ENCODE data around the gene MAP3K5.

MAP3K5 gene

GRCh38 chr6:136672144-136672543 lies 120.1 kb downstream of the MAP3K5 start:
- DNase-seq: no peak

DNA sequence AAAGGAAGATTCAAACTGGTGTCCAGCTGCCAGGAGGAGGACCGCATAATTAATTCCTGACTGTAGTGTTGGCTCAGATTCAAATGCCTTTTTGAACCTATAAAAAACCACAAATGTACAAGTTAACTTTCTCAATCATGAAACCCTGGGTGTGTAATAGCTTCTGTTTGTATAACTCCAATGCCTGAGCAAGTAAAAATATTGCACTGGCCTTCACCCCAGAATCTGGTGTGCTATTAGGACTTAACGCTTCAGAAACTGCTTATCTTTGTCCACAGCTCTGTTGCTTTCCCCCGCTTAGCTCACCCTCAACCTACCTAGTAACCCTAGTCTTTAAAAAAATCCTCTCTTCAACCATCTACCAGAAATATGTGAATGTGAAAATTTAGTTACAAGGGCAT lies 123.0 kb downstream of the MAP3K5 start:
- no peak for DNase-seq

DNA sequence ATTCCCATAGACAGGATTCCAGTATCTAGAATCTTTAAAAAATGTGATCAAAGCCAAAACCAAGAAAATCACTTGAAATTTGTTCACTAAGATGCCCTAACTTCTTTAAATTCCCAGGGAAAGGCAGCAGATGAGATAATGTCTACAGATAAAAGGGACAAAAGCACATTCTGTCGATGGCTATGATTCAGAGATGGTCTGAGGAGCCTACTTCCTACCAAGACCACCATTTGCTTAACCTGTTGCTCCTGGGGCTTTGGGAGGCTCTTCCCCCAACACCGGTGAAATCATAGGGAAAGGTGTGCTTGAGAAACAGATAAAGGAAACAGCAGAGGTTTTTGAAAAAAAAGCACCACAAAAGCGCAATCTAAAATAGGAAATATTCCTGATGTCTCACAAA lies 123.7 kb downstream of the MAP3K5 start:
- DNase-seq: no peak

GRCh38 chr6:136666041-136666440 lies 126.2 kb downstream of the MAP3K5 start:
- no peak for DNase-seq

DNA sequence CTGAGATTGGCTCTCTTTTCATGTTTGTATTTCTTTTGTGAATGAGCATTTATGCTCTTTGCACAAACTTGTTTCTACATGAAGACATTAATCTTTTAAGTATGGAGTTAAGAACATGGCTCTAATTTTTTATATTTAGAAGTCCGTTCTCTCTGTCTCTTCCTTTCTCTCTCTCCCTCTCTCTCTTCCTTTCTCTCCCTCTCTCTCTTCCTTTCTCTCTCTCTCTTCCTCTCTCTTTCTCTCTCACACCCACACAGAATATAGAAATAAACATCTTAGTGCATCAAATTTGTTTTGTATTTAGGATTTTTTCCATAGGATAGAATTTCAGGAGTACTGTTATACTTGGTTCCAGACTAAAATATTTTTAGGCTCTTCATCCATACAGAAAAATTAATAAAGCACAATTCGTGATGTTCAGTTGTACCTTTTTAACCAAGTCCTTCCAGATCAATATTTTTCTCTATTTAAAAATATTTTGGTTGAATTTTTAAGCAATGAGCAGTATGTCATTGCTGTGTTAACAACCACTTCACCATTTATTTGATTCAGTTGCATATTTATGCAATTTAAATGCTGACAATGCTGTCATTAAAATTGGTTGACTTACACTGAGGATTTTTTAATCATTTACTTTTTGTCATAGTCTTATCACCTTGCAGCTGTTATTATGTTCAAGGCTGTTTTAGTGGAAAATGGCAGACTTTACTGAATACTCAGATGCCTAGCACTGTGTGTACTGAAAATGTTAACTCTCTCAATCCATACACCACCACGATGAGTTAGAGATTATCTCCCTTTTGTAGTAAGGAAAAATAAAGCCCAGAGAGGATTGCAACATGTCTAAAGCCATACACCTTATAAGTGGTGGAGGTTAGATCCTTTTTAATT lies 129.7 kb downstream of the MAP3K5 start:
- no peak for DNase-seq

GRCh38 chr6:136660727-136661126 lies 131.6 kb downstream of the MAP3K5 start:
- DNase-seq: no peak

GRCh38 chr6:136659991-136660499 lies 132.2 kb downstream of the MAP3K5 start:
- no peak for DNase-seq

GRCh38 chr6:136658711-136659110 lies 133.6 kb downstream of the MAP3K5 start:
- DNase-seq: no peak

GRCh38 chr6:136657666-136658065 lies 134.6 kb downstream of the MAP3K5 start:
- DNase-seq: no peak

- no peak for DNase-seq
Measured at GRCh38 chr6:136656121-136656520, 136.2 kb downstream of the MAP3K5 start.

DNA sequence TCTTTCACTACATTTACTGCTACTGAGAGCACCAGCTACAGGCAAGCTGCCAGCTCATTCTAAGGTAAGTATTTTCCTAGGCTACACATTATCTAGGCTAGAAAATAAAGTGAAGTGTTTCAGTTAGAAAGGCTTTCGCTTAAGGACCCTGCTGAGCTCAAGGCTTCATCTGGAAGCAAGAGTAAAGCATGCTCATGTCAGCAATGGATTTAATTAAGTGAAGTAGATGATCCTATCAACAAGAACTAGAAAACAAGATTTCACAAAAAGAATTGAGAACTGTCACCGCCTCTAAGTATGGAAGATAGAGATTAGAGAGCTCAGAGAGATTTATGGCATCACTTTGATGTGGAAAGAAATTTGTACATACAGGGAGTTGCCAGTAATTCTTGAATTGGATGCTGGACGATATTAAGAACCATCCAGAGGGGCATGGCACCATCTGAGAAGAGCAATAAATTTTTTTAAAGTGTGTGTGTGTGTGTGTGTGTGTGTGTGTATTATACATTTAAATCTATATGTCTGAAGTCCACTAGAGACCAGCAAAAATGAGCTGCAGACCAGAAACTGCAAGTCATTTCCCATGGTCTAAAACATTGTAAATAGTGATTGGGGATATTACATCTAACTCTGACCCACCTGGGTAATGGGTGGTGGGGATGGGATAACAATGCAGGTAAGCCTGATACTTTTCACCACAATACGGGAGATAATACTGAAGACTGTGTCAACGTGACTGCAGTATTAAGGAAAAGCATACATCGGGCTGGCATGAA lies 136.8 kb downstream of the MAP3K5 start:
- DNase-seq: no peak

DNA sequence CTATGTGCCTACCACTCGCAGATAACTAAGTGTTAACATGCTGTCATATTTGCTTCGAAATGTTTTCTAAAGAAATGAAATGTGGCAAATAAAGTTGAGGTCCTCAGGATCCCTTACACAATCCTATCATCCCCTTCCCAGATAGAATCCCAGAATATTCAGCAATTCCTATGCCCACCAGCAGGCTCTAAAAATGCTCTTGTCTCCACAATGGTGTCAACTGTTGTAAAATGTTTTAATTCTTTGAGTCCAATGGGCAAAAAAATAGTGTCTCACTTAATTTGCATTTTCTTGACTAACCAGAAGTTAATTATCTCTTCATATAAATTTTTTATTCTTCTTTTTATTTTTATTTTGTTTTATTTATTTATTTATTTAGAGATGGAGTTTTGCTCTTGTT lies 138.2 kb downstream of the MAP3K5 start:
- DNase-seq: no peak

DNA sequence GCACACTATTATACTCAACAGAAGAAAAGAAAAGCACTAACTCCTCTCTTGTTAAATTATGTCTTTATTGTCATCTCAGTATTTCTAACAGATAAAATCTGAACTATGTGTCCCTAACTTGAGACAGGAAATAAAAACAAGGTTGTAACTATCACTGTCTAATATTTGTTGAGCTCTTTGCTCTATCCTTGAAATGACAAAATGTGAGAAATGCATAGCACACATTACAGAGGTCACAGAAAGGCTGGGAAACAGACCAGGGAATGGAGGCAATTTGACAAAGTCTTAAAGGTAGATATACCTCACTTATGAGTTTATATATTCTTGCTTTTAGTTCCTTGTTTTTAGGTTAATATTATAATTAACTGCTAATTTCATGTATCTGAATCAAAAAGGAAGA lies 139.6 kb downstream of the MAP3K5 start:
- DNase-seq: no peak

- no peak for DNase-seq
Measured at GRCh38 chr6:136651982-136652381, 140.3 kb downstream of the MAP3K5 start.

DNA sequence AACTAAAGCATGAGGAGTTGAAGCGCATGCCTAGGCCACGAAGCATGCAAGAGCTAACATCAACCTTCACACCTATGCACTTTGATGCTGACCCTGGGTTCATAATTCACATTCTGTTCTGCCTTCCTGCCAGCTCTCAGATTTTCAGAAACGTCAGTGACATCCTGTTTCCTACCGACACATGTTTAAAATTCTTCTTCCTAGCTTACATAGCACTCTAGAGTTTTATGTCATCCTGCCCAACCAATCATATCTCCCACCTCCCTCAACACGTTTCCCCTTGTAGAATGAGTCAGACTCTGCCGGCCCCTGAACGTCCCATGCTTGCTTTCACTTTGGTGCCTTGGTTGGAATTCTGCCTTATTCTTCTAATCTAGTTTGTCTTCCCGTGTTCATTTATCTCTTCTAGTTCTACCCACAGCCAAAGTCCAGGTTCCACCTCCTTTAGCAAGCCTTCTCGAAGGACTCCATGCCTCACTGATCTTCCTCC lies 144.9 kb downstream of the MAP3K5 start:
- DNase-seq: peak; percentile 35

DNA sequence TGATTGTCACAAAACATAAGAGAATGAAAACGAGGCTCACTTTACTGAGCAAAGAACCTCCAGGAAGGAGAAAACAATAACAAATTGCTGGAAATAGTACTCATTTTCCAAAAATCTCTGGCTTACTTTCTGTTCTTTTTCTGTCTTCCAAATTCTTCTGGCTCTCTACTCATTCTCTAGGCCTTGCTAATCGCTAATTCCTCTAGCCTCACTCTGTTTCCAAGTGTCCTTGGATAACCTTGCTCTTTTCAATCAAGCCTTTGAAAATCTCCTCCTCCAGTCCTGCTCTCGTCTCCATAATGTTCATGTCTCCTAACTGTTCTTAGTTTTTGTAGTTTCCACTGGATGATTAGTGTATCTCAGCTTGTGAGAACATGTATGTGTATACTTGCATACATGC lies 145.9 kb downstream of the MAP3K5 start:
- DNase-seq: no peak

GRCh38 chr6:136644597-136644952 lies 147.7 kb downstream of the MAP3K5 start:
- DNase-seq: no peak

DNA sequence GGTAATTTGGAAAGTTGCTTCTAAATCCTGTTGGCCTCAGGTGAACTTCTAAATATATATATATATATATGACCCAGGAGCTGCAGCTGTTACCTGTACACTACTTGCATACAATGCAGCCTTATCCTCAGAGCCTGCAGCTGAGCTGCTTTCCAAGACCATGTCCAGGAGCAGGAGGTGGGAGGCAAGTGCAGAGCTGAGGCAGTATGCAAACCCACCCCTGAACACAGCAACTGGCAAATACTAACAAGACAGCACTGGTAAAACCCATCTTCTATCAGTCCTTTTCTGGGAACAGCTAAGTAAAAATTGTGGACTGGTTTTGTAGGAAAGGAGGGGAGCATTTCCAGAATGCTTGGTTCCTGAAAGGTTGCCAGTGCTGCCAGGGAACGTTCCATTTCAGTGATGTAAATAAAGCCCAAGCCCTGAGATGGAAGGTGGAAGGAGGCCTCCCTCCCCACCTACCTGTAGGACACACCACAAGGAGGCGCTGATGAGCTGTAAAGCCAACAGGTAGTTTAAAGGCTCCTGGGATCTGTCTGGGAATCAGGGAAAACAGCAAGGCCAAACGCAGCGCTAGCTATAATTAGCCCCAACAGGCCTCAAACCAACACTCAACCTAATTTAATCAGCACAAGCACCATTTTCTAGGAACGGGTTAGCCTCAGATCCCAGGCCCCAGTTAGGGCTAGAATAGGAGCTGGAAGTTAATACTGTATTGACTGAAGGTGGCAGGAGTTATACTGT lies 148.3 kb downstream of the MAP3K5 start:
- DNase-seq: peak; percentile 56

- no peak for DNase-seq
Measured at GRCh38 chr6:136641873-136642465, 150.3 kb downstream of the MAP3K5 start.

DNA sequence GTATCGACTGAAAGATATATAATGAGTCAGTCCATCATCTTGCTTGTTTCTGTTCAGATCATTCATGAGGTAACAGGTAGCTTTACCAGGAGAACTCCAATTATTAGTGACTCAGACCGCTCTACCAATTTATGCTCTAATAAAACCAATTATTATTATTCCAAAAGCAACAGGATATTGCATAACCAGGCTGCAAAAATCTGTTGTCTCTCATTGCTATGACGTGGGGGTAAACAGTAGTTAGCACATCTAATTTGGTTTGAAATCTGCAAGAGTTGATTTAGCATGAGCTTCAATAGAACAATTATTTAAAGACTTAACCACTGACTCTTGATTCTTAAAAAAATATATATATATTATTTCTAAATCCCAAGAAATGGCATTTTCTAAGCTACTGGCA lies 151.1 kb downstream of the MAP3K5 start:
- no peak for DNase-seq

- no peak for DNase-seq
Measured at GRCh38 chr6:136640132-136640915, 152.0 kb downstream of the MAP3K5 start.

DNA sequence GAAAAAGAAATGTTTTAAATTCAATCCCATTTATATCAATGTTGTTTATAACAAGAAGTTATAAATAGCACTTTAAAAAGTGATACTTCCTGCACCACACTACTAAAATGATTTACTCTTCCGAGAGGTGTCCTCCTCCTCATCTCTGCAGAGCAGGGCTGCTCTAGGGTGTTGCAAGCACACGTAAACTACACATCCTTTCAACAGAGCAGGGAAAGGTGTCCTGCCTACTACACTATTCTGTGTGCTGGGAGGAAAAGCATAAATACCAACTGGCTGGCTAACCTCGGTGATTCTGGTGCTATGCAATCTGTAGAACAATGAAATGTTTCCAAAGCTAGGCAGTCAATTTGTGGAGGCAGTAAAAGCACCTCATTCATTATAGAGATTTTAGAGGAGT lies 152.6 kb downstream of the MAP3K5 start:
- no peak for DNase-seq

Measured in GDM1 (cell line).